ENCODE measurements around the gene FAM107A.

FAM107A gene

GRCh38 chr3:58555203-58555602 is 22.0 kb downstream of the FAM107A start:
- TF ChIP-seq CTCF (IDR thresholded peaks at IDR 0.05; ENCODE audit: borderline replicate concordance, insufficient read depth, low read depth, low read length), result no peak
- H3K4me3 ChIP-seq (ENCODE audit: low read depth, low read length), result no peak overlapping the region

- no peak overlapping the region for H3K4me3 ChIP-seq (ENCODE audit: low read depth, low read length)
- no peak for TF ChIP-seq CTCF (IDR thresholded peaks at IDR 0.05; ENCODE audit: borderline replicate concordance, insufficient read depth, low read depth, low read length)
Measured at GRCh38 chr3:58553003-58553402, 24.2 kb downstream of the FAM107A start.

GRCh38 chr3:58551636-58552180 is 25.5 kb downstream of the FAM107A start:
- H3K4me3 ChIP-seq (ENCODE audit: low read depth, low read length), result no peak overlapping the region
- TF ChIP-seq CTCF (IDR thresholded peaks at IDR 0.05; ENCODE audit: borderline replicate concordance, insufficient read depth, low read depth, low read length), result no peak

GRCh38 chr3:58544541-58544940 is 32.6 kb downstream of the FAM107A start:
- H3K4me3 ChIP-seq (ENCODE audit: low read depth, low read length), result no peak overlapping the region
- no peak for TF ChIP-seq CTCF (IDR thresholded peaks at IDR 0.05; ENCODE audit: borderline replicate concordance, insufficient read depth, low read depth, low read length)

- TF ChIP-seq CTCF (IDR thresholded peaks at IDR 0.05; ENCODE audit: borderline replicate concordance, insufficient read depth, low read depth, low read length), result no peak
- no peak overlapping the region for H3K4me3 ChIP-seq (ENCODE audit: low read depth, low read length)
Measured at GRCh38 chr3:58540176-58540858, 36.9 kb downstream of the FAM107A start.

GRCh38 chr3:58539626-58540025 is 37.6 kb downstream of the FAM107A start:
- no peak for TF ChIP-seq CTCF (IDR thresholded peaks at IDR 0.05; ENCODE audit: borderline replicate concordance, insufficient read depth, low read depth, low read length)
- H3K4me3 ChIP-seq (ENCODE audit: low read depth, low read length), result no peak overlapping the region
